ENCODE results near the gene NRXN3.
A peak's percentile ranks its signal among the peaks of the same experiment; 100 is the strongest.

NRXN3 gene

GRCh38 chr14:78598046-78598920 lies 428.1 kb downstream of the NRXN3 start:
- H3K4me3 ChIP-seq (ENCODE audit: low read length), result no peak overlapping the region
- no peak overlapping the region for H3K9ac ChIP-seq (ENCODE audit: low read depth, low read length)
- H3K36me3 ChIP-seq (ENCODE audit: insufficient read depth, low read length), result no peaks in the 10 kb centered on the region
- H3K27me3 ChIP-seq (ENCODE audit: control insufficient read depth, insufficient read depth, low read length), result peaks cover 3% of the 10 kb centered on the region
- peak overlapping the region; percentile 43 for H3K4me2 ChIP-seq (ENCODE audit: low read length)
- no peaks in the 10 kb centered on the region for H3K9me3 ChIP-seq (replicated peaks; ENCODE audit: low read length)
- no peaks in the 10 kb centered on the region for H3K4me1 ChIP-seq (ENCODE audit: control insufficient read depth, insufficient read depth, low read length)

GRCh38 chr14:78605025-78605762 lies 435.0 kb downstream of the NRXN3 start:
- Histone ChIP-seq H3K36me3 (ENCODE audit: insufficient read depth, low read length) (no peaks in the 10 kb centered on the region), H3K4me2 (ENCODE audit: low read length) (no peak overlapping the region), H3K27me3 (ENCODE audit: control insufficient read depth, insufficient read depth, low read length) (no peaks in the 10 kb centered on the region), H3K9ac (ENCODE audit: low read depth, low read length) (peak overlapping the region; percentile 42), H3K4me3 (ENCODE audit: low read length) (no peak overlapping the region), H3K4me1 (ENCODE audit: control insufficient read depth, insufficient read depth, low read length) (peaks cover 23% of the 10 kb centered on the region), H3K9me3 (replicated peaks; ENCODE audit: low read length) (no peaks in the 10 kb centered on the region)

GRCh38 chr14:78605897-78606500 lies 435.8 kb downstream of the NRXN3 start:
- Histone ChIP-seq H3K4me2 (ENCODE audit: low read length) (peak overlapping the region; percentile 42), H3K9me3 (replicated peaks; ENCODE audit: low read length) (no peaks in the 10 kb centered on the region), H3K4me3 (ENCODE audit: low read length) (no peak overlapping the region), H3K9ac (ENCODE audit: low read depth, low read length) (peak overlapping the region; percentile 67), H3K36me3 (ENCODE audit: insufficient read depth, low read length) (no peaks in the 10 kb centered on the region), H3K27me3 (ENCODE audit: control insufficient read depth, insufficient read depth, low read length) (no peaks in the 10 kb centered on the region), H3K4me1 (ENCODE audit: control insufficient read depth, insufficient read depth, low read length) (peaks cover 23% of the 10 kb centered on the region)

GRCh38 chr14:78608998-78609787 lies 439.0 kb downstream of the NRXN3 start:
- Histone ChIP-seq H3K4me2 (ENCODE audit: low read length) (no peak overlapping the region), H3K9ac (ENCODE audit: low read depth, low read length) (no peak overlapping the region), H3K27me3 (ENCODE audit: control insufficient read depth, insufficient read depth, low read length) (no peaks in the 10 kb centered on the region), H3K36me3 (ENCODE audit: insufficient read depth, low read length) (no peaks in the 10 kb centered on the region), H3K4me1 (ENCODE audit: control insufficient read depth, insufficient read depth, low read length) (peaks cover 23% of the 10 kb centered on the region), H3K9me3 (replicated peaks; ENCODE audit: low read length) (no peaks in the 10 kb centered on the region), H3K4me3 (ENCODE audit: low read length) (no peak overlapping the region)

- no peaks in the 10 kb centered on the region for H3K9me3 ChIP-seq (replicated peaks; ENCODE audit: low read length)
- no peak overlapping the region for H3K4me3 ChIP-seq (ENCODE audit: low read length)
- H3K9ac ChIP-seq (ENCODE audit: low read depth, low read length), result no peak overlapping the region
- no peak overlapping the region for H3K4me2 ChIP-seq (ENCODE audit: low read length)
- no peaks in the 10 kb centered on the region for H3K36me3 ChIP-seq (ENCODE audit: insufficient read depth, low read length)
- H3K4me1 ChIP-seq (ENCODE audit: control insufficient read depth, insufficient read depth, low read length), result peaks cover 12% of the 10 kb centered on the region
- no peaks in the 10 kb centered on the region for H3K27me3 ChIP-seq (ENCODE audit: control insufficient read depth, insufficient read depth, low read length)
These were observed 440.8 kb downstream of the NRXN3 start for GRCh38 chr14:78610994-78611393.

GRCh38 chr14:78611796-78612571 lies 441.8 kb downstream of the NRXN3 start:
- no peak overlapping the region for H3K4me2 ChIP-seq (ENCODE audit: low read length)
- H3K4me3 ChIP-seq (ENCODE audit: low read length), result no peak overlapping the region
- H3K4me1 ChIP-seq (ENCODE audit: control insufficient read depth, insufficient read depth, low read length), result peaks cover 5% of the 10 kb centered on the region
- H3K36me3 ChIP-seq (ENCODE audit: insufficient read depth, low read length), result no peaks in the 10 kb centered on the region
- H3K9me3 ChIP-seq (replicated peaks; ENCODE audit: low read length), result no peaks in the 10 kb centered on the region
- H3K27me3 ChIP-seq (ENCODE audit: control insufficient read depth, insufficient read depth, low read length), result no peaks in the 10 kb centered on the region
- H3K9ac ChIP-seq (ENCODE audit: low read depth, low read length), result no peak overlapping the region

- H3K4me3 ChIP-seq (ENCODE audit: low read length), result no peak overlapping the region
- no peak overlapping the region for H3K4me2 ChIP-seq (ENCODE audit: low read length)
- no peaks in the 10 kb centered on the region for H3K36me3 ChIP-seq (ENCODE audit: insufficient read depth, low read length)
- H3K9me3 ChIP-seq (replicated peaks; ENCODE audit: low read length), result no peaks in the 10 kb centered on the region
- no peak overlapping the region for H3K9ac ChIP-seq (ENCODE audit: low read depth, low read length)
- no peaks in the 10 kb centered on the region for H3K27me3 ChIP-seq (ENCODE audit: control insufficient read depth, insufficient read depth, low read length)
- H3K4me1 ChIP-seq (ENCODE audit: control insufficient read depth, insufficient read depth, low read length), result no peaks in the 10 kb centered on the region
These were observed 442.5 kb downstream of the NRXN3 start for GRCh38 chr14:78612666-78613065.

- Histone ChIP-seq H3K4me2 (ENCODE audit: low read length) (no peak overlapping the region), H3K4me3 (ENCODE audit: low read length) (no peak overlapping the region), H3K9ac (ENCODE audit: low read depth, low read length) (no peak overlapping the region), H3K27me3 (ENCODE audit: control insufficient read depth, insufficient read depth, low read length) (no peaks in the 10 kb centered on the region), H3K4me1 (ENCODE audit: control insufficient read depth, insufficient read depth, low read length) (no peaks in the 10 kb centered on the region), H3K36me3 (ENCODE audit: insufficient read depth, low read length) (no peaks in the 10 kb centered on the region), H3K9me3 (replicated peaks; ENCODE audit: low read length) (no peaks in the 10 kb centered on the region)
These were observed 444.4 kb downstream of the NRXN3 start for GRCh38 chr14:78614593-78614992.

- no peaks in the 10 kb centered on the region for H3K27me3 ChIP-seq (ENCODE audit: control insufficient read depth, insufficient read depth, low read length)
- no peaks in the 10 kb centered on the region for H3K4me1 ChIP-seq (ENCODE audit: control insufficient read depth, insufficient read depth, low read length)
- no peak overlapping the region for H3K4me2 ChIP-seq (ENCODE audit: low read length)
- no peak overlapping the region for H3K4me3 ChIP-seq (ENCODE audit: low read length)
- no peaks in the 10 kb centered on the region for H3K36me3 ChIP-seq (ENCODE audit: insufficient read depth, low read length)
- H3K9me3 ChIP-seq (replicated peaks; ENCODE audit: low read length), result no peaks in the 10 kb centered on the region
- H3K9ac ChIP-seq (ENCODE audit: low read depth, low read length), result no peak overlapping the region
These were observed 447.6 kb downstream of the NRXN3 start for GRCh38 chr14:78617735-78618134.

- no peak overlapping the region for H3K9ac ChIP-seq (ENCODE audit: low read depth, low read length)
- H3K4me3 ChIP-seq (ENCODE audit: low read length), result no peak overlapping the region
- no peaks in the 10 kb centered on the region for H3K36me3 ChIP-seq (ENCODE audit: insufficient read depth, low read length)
- H3K9me3 ChIP-seq (replicated peaks; ENCODE audit: low read length), result no peaks in the 10 kb centered on the region
- H3K4me2 ChIP-seq (ENCODE audit: low read length), result no peak overlapping the region
- H3K27me3 ChIP-seq (ENCODE audit: control insufficient read depth, insufficient read depth, low read length), result no peaks in the 10 kb centered on the region
- no peaks in the 10 kb centered on the region for H3K4me1 ChIP-seq (ENCODE audit: control insufficient read depth, insufficient read depth, low read length)
These were observed 448.2 kb downstream of the NRXN3 start for GRCh38 chr14:78618368-78618767.
